ENCODE results near the gene DIP2A.
A peak's percentile ranks its signal among the peaks of the same experiment; 100 is the strongest.

The DIP2A gene

DNA sequence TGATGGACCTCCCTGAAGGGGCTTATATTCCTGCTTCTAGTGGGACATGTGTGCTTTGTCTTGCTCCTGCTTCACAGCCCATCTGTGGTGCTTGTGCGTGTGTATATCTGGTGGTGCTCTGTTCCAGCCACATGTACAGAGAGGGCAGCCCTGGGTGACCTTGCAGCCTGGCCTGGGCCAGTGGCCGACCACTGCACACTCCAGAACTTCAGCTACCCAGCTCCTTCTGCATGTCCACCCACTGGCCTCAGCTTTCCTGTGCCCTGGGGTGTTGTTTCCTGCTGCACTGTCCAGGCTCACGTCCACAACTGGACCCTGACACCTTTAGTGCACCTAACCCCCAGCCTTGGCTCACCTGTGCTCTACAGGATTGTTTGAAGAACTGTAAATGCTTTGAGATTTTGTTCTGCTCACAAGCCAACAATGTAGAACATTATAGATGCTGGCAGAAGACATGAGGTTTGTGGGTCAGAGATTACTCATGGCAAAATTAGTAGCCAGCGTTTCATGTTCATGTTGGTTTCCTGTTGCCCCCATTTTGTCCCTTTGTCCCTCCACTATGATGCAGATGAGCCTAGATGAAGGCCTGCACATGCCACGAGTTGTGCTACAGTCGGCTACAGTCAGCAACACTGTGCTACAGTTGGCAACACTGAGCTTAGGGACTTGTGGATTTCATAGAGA, 151.5 kb downstream of the DIP2A start:
- Histone ChIP-seq H3K9ac (ENCODE audit: low read length) (no peak overlapping the region), H3K79me1 (ENCODE audit: low read length) (no peaks in the 10 kb centered on the region), H3K4me3 (ENCODE audit: low read depth, low read length) (no peak overlapping the region), H2BK120ac (ENCODE audit: insufficient read depth, low read length, poor library complexity) (no peak overlapping the region), H4K91ac (ENCODE audit: low read depth, low read length) (no peak overlapping the region), H3K27me3 (ENCODE audit: insufficient read depth, low read length) (no peaks in the 10 kb centered on the region), H3K4ac (ENCODE audit: low read depth, low read length) (no peak overlapping the region), H4K8ac (ENCODE audit: low read depth, low read length) (no peak overlapping the region), H3K4me2 (ENCODE audit: low read length) (no peak overlapping the region), H3K27ac (ENCODE audit: low read depth, low read length) (no peak overlapping the region), H2AK5ac (ENCODE audit: low read length) (no peak overlapping the region), H3K79me2 (ENCODE audit: control insufficient read depth, insufficient read depth, low read length, poor library complexity) (no peaks in the 10 kb centered on the region), H3K18ac (ENCODE audit: low read length) (no peak overlapping the region), H3K9me3 (ENCODE audit: insufficient read depth, low read depth, low read length) (peaks cover 6% of the 10 kb centered on the region), H3K14ac (ENCODE audit: low read length) (no peak overlapping the region), H4K12ac (ENCODE audit: low read depth, low read length) (no peak overlapping the region), H3K23ac (ENCODE audit: low read length) (no peak overlapping the region), H2BK12ac (ENCODE audit: low read length) (no peak overlapping the region), H3K4me1 (ENCODE audit: control insufficient read depth in 1 of 2, insufficient read depth in 2 of 2, low read length in 2 of 2) (no peaks in the 10 kb centered on the region), H2BK5ac (ENCODE audit: low read depth, low read length, poor library complexity) (no peak overlapping the region), H2AFZ (ENCODE audit: insufficient read depth, low read length, poor library complexity) (no peak overlapping the region), H3K36me3 (ENCODE audit: control insufficient read depth in 1 of 2, insufficient read depth in 2 of 2, low read length in 2 of 2) (no peaks in the 10 kb centered on the region)
- DNase-seq, result peak in 1 of 2 donors; percentile 29
- WGBS (ENCODE audit: extremely low coverage, insufficient coverage, insufficient read length), result no CpG with 5 or more reads among the region's 6 CpGs

DNA sequence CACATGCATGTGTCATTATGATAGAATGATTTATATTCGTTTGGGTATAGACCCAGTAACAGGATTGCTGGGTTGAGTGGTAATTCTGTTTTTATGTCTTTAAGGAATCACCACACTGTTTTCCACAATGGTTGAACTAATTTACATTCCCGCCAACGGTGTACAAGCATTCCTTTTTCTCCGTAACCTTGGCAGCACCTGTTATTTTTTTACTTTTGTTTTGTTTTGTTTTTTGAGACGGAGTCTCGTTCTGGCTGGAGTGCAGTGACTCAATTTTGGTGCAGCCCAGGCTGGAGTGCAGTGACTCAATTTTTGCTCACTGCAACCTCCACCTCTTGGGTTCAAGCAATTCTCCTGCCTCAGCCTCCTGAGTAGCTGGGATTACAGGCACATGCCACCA, 154.7 kb downstream of the DIP2A start:
- no peak overlapping the region for H3K4me2 ChIP-seq (ENCODE audit: low read length)
- no peak overlapping the region for H3K18ac ChIP-seq (ENCODE audit: low read length)
- H2BK5ac ChIP-seq (ENCODE audit: low read depth, low read length, poor library complexity), result no peak overlapping the region
- WGBS (ENCODE audit: extremely low coverage, insufficient coverage, insufficient read length), result no CpG with 5 or more reads among the region's 6 CpGs
- H3K27me3 ChIP-seq (ENCODE audit: insufficient read depth, low read length), result no peaks in the 10 kb centered on the region
- H3K4me3 ChIP-seq (ENCODE audit: low read depth, low read length), result no peak overlapping the region
- no peak overlapping the region for H2BK120ac ChIP-seq (ENCODE audit: insufficient read depth, low read length, poor library complexity)
- H4K12ac ChIP-seq (ENCODE audit: low read depth, low read length), result no peak overlapping the region
- no peaks in the 10 kb centered on the region for H3K79me2 ChIP-seq (ENCODE audit: control insufficient read depth, insufficient read depth, low read length, poor library complexity)
- H3K14ac ChIP-seq (ENCODE audit: low read length), result no peak overlapping the region
- H2BK12ac ChIP-seq (ENCODE audit: low read length), result no peak overlapping the region
- no peaks in the 10 kb centered on the region for H3K79me1 ChIP-seq (ENCODE audit: low read length)
- no peak overlapping the region for H3K9ac ChIP-seq (ENCODE audit: low read length)
- H2AK5ac ChIP-seq (ENCODE audit: low read length), result no peak overlapping the region
- H3K9me3 ChIP-seq (ENCODE audit: insufficient read depth, low read depth, low read length), result peaks cover 6% of the 10 kb centered on the region
- no peak overlapping the region for H2AFZ ChIP-seq (ENCODE audit: insufficient read depth, low read length, poor library complexity)
- H4K91ac ChIP-seq (ENCODE audit: low read depth, low read length), result no peak overlapping the region
- peak; percentile 48 to 58 for DNase-seq
- H3K36me3 ChIP-seq (ENCODE audit: control insufficient read depth in 1 of 2, insufficient read depth in 2 of 2, low read length in 2 of 2), result no peaks in the 10 kb centered on the region
- H4K8ac ChIP-seq (ENCODE audit: low read depth, low read length), result no peak overlapping the region
- H3K4me1 ChIP-seq (ENCODE audit: control insufficient read depth in 1 of 2, insufficient read depth in 2 of 2, low read length in 2 of 2), result no peaks in the 10 kb centered on the region
- no peak overlapping the region for H3K4ac ChIP-seq (ENCODE audit: low read depth, low read length)
- H3K27ac ChIP-seq (ENCODE audit: low read depth, low read length), result no peak overlapping the region
- H3K23ac ChIP-seq (ENCODE audit: low read length), result no peak overlapping the region

DNA sequence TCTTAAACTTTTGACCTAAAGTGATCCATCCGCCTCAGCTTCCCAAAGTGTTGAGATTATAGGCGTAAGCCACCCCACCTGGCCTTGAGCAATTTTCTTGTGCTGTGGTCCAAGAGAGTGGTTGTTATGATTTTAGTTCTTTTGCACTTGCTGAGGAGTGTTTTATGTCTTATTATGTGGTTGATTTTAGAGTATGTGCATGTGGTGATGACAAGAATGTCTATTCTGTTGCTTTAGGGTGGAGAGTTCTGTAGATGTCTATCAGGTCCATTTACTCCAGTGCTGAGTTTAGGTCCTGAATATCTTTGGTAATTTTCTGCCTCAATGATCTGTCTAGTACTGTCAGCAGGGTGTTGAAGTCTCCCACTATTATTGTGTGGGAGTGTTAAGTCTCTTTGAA, 157.4 kb downstream of the DIP2A start:
- Histone ChIP-seq H3K14ac (ENCODE audit: low read length) (no peak overlapping the region), H3K9me3 (ENCODE audit: insufficient read depth, low read depth, low read length) (peaks cover 2% of the 10 kb centered on the region), H3K18ac (ENCODE audit: low read length) (no peak overlapping the region), H3K79me2 (ENCODE audit: control insufficient read depth, insufficient read depth, low read length, poor library complexity) (no peaks in the 10 kb centered on the region), H4K8ac (ENCODE audit: low read depth, low read length) (no peak overlapping the region), H2BK12ac (ENCODE audit: low read length) (no peak overlapping the region), H3K4ac (ENCODE audit: low read depth, low read length) (no peak overlapping the region), H3K27me3 (ENCODE audit: insufficient read depth, low read length) (no peaks in the 10 kb centered on the region), H2AK5ac (ENCODE audit: low read length) (no peak overlapping the region), H2BK5ac (ENCODE audit: low read depth, low read length, poor library complexity) (no peak overlapping the region), H3K36me3 (ENCODE audit: control insufficient read depth in 1 of 2, insufficient read depth in 2 of 2, low read length in 2 of 2) (no peaks in the 10 kb centered on the region), H3K27ac (ENCODE audit: low read depth, low read length) (no peak overlapping the region), H3K79me1 (ENCODE audit: low read length) (no peaks in the 10 kb centered on the region), H3K4me2 (ENCODE audit: low read length) (no peak overlapping the region), H3K4me3 (ENCODE audit: low read depth, low read length) (no peak overlapping the region), H4K12ac (ENCODE audit: low read depth, low read length) (no peak overlapping the region), H3K4me1 (ENCODE audit: control insufficient read depth in 1 of 2, insufficient read depth in 2 of 2, low read length in 2 of 2) (peaks cover 2 to 3% of the 10 kb centered on the region in 2 experiments), H3K23ac (ENCODE audit: low read length) (no peak overlapping the region), H2BK120ac (ENCODE audit: insufficient read depth, low read length, poor library complexity) (no peak overlapping the region), H2AFZ (ENCODE audit: insufficient read depth, low read length, poor library complexity) (no peak overlapping the region), H3K9ac (ENCODE audit: low read length) (no peak overlapping the region), H4K91ac (ENCODE audit: low read depth, low read length) (no peak overlapping the region)
- WGBS (ENCODE audit: extremely low coverage, insufficient coverage, insufficient read length), result no CpG with 5 or more reads among the region's 2 CpGs
- DNase-seq, result no peak

DNA sequence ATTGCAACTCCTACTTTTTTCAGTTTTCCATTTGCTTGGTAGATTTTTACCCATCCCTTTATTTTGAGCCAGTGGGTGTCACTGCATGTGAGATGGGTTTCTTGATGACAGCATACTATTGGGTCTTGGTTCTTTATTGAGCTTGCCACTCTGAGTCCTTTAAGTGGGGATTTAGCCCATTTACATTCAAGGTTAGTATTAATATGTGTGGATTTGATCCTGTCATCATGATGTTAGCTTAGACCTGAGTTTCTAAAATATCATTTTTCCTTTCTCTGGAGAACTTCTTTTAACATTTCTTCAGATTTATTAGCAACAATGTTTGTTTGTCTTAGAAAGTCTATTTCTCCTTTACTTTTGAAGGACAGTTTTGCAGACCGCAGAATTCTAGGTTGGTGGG, 158.0 kb downstream of the DIP2A start:
- no peak overlapping the region for H3K4me2 ChIP-seq (ENCODE audit: low read length)
- H3K14ac ChIP-seq (ENCODE audit: low read length), result no peak overlapping the region
- no CpG with 5 or more reads among the region's 1 CpG for WGBS (ENCODE audit: extremely low coverage, insufficient coverage, insufficient read length)
- H3K79me2 ChIP-seq (ENCODE audit: control insufficient read depth, insufficient read depth, low read length, poor library complexity), result no peaks in the 10 kb centered on the region
- peaks cover 2% of the 10 kb centered on the region for H3K9me3 ChIP-seq (ENCODE audit: insufficient read depth, low read depth, low read length)
- H3K18ac ChIP-seq (ENCODE audit: low read length), result no peak overlapping the region
- no peak overlapping the region for H3K4me3 ChIP-seq (ENCODE audit: low read depth, low read length)
- DNase-seq, result no peak
- no peak overlapping the region for H2BK12ac ChIP-seq (ENCODE audit: low read length)
- H3K27me3 ChIP-seq (ENCODE audit: insufficient read depth, low read length), result no peaks in the 10 kb centered on the region
- peaks cover 4 to 5% of the 10 kb centered on the region in 2 experiments for H3K4me1 ChIP-seq (ENCODE audit: control insufficient read depth in 1 of 2, insufficient read depth in 2 of 2, low read length in 2 of 2)
- H3K27ac ChIP-seq (ENCODE audit: low read depth, low read length), result no peak overlapping the region
- no peak overlapping the region for H2AFZ ChIP-seq (ENCODE audit: insufficient read depth, low read length, poor library complexity)
- no peak overlapping the region for H3K23ac ChIP-seq (ENCODE audit: low read length)
- H2AK5ac ChIP-seq (ENCODE audit: low read length), result no peak overlapping the region
- H4K8ac ChIP-seq (ENCODE audit: low read depth, low read length), result no peak overlapping the region
- H3K79me1 ChIP-seq (ENCODE audit: low read length), result no peaks in the 10 kb centered on the region
- no peak overlapping the region for H4K91ac ChIP-seq (ENCODE audit: low read depth, low read length)
- H2BK120ac ChIP-seq (ENCODE audit: insufficient read depth, low read length, poor library complexity), result no peak overlapping the region
- no peak overlapping the region for H3K9ac ChIP-seq (ENCODE audit: low read length)
- no peaks in the 10 kb centered on the region for H3K36me3 ChIP-seq (ENCODE audit: control insufficient read depth in 1 of 2, insufficient read depth in 2 of 2, low read length in 2 of 2)
- no peak overlapping the region for H4K12ac ChIP-seq (ENCODE audit: low read depth, low read length)
- H2BK5ac ChIP-seq (ENCODE audit: low read depth, low read length, poor library complexity), result no peak overlapping the region
- H3K4ac ChIP-seq (ENCODE audit: low read depth, low read length), result no peak overlapping the region

Measured in trophoblast cell (in vitro differentiated cells and primary cell).